Esophagus mucosa (tissue), 1 donor: ENCODE results near the gene WNT3A. TPM values are rescaled to one million over a fixed set of nuclear protein-coding genes. Genes with fewer than 3 reads are reported as not detected.

Experiments used
- ATAC-seq: fragments of 200-7000 bp; cut with Tn5 transposase; one replicate; pipeline ENCODE4 v1.9.1; 2020
- total RNA-seq: library from RNA; stranded (reverse); gene quantifications from one replicate; pipeline ENCODE4 v1.2.4, GENCODE V29; 2023
- donor health status: DM: yes; HTN: yes; CAD: no.

The WNT3A gene
- total RNA-seq, 1 donor from 2014 or later, result 0.44 TPM

DNA sequence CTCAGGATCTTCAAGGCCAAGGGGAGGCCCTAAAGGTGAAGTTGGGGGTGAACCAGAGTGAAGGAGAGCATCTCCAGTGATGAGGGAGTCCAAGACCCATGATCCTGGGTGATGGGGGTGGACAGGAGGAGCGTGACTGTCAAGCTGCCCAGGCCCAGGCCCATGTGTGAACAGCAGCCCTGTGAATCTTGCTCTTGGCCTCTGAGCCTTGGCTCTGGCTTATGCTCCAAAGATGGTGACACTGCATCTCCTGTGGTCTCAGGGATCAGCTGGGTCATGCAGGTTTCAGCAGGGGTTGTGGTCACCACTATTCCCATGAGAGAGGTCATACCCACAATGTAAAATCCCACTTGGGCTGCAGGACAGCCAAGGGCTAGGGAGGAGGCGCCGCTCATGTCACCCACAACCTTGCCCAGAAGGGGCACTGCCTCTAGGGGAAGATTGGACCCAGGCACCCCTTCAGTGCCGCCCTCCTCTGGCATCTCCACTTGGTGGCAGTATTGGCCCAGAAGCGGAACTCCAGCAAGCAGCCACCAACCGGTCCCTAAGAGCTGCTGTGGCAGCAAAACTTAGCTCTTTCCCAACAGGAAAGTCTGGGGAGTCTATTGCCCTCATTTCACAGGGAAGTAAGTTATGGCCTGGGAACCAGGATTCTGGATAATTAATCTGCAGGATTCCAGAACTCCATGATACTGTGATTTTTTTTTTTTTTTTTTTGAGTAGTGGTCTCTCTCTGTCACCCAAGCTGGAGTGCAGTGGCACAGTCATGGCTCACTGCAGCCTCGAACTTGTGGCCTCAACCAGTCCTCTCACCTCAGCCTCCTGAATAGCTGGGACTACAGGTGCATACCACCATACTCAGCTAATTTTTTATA, 7.5 kb upstream of the WNT3A start:
- peak; percentile 91 for ATAC-seq

DNA sequence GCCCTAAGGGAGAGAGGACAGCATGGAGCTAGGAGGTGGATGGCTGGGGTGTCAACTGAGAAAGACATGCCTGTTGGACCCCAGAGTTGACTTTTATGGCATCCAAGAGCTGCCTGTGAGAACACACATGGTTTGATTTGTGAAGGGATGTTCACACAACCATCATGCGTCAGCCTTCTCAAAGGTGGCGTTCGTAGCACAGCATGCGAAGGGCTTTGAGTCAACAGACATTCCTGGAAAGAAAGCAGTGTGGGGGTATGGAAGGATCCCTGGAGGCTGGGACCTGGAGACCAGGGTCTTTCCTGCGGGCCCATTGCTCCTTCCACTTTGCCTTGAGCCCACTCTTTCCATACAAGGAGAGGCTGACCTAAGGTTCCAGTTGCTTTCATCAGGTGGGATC, 6.4 kb upstream of the WNT3A start:
- ATAC-seq, result no peak

DNA sequence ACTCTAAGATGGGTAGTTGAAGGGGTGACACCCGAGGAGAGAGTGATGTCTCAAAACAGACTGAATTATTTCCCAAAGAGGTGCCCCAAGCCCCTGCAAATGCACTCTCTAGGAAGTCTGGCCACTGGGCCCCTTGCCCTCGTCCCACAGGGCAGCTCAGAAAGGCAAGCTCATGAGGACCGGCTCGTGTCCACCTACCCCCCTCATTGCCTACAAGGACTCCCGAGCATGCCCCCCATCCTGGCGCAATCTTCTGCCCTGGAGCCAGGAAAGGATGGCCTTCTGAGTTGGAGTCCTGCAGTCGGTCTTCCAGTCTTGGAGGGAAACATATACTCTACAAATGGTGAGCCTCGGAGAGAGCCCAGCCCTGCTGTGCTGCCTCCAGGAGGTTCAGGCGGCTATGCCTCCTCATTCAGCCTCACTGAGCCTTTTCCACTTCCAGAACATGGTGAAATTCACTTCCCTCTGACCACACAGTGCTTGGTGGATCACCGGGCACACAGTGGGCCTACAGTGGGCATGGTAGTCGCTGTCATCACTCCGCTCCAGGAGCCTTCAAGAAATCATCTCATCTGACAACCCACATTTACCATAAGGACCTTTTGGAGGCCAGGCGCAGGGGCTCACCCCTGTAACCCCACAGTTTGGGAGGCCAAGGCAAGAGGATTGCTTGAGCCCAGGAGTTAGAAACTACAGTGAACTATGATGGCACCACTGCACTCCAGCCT, 5.8 kb upstream of the WNT3A start:
- ATAC-seq, result no peak

DNA sequence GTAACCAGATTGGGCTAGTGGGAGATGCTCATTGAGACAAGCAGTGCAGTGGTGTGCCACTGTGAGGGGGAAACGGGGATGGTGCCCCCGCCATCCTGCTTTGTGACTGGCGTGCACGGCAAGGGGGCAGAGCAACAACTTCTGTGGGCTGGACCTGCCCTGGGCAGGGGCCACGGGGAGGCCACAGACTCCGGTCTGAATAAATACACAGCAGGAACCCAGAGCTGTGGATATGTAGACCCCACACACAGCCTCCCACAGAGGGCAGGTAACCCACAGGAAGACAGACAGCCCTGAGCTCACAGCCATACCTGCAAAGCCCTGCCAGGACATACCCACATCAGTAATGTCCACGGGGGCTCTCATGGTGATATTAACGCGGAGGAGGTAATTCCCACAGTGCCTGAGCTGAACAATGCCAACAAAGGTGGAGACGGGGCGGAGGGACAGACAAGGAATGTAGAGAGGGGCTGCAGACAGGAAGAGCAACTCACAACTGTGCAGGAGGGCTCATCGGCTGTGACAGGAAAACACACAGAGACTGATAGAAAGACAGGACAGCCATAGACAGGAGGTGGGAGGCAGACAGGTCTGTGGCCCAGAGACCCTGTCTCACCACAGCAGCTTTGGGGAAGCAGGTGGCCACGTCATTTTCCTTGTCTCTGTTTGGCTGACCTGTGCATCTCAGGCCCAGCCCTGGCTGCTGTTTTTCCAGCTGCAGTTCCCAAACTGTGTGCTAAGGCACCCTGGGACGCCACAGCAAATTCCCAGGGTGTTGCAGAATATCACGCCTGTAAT, 4.9 kb upstream of the WNT3A start:
- no peak for ATAC-seq

DNA sequence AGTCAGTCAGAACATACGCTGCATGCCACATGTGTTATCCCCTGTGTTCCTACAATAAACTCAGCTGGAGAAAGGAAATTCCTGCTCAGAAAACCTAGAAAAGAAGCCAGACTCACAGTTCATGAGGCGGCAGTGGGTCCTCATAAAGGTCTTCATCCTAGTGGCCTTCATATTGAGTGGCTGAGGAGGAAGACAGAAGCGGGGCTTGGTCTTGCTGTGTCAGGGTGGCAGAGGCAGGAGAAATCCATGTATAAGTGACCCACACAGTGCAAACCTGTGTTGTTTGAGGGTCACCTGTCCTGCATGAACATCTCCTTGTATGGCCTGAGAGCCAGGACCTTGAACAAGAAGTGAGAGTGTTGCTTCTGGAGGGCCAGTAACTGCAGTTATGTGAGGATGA, 4.0 kb upstream of the WNT3A start:
- ATAC-seq, result no peak

DNA sequence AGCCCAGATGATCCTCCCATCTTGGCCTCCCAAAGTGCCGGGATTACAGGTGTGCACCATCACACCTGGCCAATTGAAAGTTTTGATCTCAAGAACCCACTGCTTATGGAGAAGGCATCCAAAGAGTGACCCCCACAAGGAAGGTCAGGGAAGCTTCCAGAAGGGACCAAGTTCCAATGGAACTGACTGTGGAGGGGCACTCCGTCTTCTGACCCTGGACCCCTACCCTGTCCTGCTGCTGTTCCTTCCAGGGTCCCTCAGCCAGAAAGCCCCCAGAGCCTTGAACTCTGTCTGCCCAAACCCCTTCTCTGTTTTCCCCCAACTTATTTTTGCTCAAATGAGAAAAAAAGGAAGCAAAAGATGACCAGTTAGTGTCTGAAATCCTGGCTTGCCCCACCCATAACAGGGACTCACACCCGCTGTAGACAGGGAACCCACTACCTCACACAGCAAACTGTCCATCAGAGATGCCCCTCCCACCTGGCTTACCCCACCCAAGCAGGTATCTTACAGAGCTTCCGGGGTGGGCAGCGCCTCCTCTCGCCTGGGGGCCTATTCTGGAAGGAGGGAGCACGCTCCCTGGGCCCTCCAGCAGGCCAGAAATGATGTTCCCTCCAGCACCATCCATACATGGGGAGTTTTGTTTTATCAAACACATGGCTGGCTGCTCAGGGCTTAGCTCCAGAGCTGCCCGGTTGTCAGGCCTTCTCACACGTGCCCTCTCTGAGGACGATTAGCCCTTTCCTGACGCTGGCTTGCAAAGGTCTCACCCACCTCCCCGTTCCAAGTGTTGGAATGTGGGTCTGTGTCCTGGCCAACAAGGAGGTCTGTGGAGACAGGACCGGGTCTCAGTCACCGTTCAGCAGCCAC, 3.1 kb upstream of the WNT3A start:
- no peak for ATAC-seq

DNA sequence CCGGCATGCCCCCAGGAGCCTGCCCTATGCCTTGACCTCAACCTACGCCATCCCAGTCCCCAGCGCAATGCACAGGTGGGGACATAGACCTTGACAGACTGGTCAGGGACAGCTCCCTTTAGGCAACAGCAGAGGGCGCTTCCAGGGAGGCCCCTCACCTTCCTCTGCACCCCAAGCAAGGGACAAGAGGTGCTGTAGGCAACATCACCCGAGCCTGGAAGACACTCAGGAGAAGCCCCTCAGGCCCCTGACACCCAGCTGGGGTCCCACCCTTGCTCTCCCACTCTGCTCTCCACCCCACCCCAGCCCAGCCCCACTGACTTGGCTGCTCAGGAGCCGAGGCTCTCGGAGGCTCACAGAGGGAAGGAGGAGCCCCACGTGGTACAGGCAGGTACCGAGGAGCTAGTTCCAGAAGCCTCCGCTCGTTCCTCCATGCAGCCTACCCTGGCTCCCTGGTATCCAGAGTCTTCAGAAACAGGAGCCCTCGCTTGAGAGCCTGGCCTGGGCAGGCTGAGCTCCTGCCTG, 2.4 kb upstream of the WNT3A start:
- ATAC-seq, result peak; percentile 40

DNA sequence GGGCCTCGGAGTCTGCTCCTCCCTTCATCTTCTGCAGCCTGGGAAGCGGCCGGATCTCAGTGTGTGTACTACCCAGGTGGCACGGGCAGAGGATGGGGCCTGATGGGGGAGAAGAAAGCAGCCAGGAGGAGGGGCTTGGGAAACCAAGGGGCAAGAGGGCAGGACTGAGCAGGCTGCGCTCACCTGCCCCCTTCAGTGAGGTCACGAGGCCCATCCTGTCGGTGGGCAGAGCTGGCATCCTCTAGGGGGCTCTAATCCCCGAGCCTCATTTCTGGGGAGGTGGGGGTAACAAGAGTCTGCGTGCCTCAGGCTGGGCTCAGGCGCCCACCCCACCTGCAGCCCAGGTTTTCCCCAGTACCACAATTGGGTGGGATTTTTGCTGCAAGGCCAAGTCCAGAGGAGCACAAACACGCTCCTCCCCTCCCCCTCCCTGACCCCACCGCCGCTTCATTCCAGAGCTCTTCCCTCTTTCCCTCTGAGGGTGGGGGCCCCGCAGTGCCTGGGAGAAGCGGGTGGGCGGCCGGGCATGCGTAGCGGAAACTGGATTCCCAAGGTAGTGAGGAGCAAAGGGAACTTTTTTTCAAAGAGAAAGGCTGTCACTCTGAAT, 1.8 kb upstream of the WNT3A start:
- no peak for ATAC-seq

DNA sequence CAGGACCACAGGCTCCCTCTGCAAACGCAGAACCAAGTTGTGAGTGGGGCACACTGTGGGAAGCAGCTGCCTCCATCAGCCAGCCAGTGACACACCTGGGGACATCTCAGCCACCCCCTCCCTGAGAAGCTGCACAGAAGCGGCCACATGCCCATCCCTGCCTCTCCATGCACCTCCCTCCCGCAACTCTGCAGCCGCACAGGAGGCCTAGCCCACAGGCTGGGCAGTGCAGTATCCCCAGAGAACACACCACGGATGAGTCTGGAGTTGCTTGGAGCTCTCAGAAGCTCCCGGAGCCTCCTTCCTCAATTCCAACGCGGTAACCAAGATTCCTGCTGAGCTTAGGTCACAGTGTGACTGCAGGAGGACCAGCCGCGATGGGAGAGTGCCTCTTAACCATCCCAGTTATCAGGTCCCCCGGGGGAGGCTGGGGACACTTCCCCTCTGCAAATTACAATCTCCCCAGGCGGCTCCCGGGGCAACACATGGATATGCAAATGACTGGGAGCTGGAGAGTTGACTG, 1.2 kb upstream of the WNT3A start:
- no peak for ATAC-seq

DNA sequence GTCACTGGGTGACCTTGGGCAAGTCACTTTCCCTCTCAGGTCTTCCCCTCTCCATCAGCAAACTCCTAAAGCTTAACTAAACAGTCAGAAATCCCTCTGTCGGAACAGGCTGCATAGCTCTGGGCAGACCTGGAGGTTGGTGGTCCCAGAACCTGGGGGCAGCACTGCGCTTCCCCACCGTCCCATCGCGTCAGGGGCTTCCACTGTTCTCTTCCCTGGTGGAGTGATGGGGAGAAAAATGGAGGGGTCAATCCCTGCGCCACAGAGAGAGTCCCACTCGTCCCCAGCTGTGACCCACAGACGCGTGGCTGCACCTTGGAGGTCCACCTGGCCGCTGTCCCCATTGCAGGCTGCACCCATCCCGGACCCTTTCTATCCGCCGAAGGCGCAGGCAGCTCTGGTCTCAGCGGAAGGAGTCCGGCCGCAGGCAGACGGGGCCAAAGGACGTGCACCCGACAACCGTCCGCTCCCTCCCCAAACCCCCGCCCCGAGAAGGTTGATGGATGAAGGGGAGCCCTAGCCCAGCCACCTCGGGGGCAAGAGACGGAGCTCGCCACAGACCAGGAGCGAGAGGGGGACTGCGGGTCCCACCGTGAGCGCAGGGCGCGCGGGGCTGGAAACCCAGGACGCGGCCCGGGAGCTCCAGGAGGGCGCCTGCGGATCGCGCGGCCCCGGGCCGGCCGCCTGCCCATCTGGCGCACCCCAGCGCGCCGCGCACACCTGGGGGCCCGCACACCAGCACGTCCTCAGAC, 588 bp upstream of the WNT3A start:
- ATAC-seq, result no peak

DNA sequence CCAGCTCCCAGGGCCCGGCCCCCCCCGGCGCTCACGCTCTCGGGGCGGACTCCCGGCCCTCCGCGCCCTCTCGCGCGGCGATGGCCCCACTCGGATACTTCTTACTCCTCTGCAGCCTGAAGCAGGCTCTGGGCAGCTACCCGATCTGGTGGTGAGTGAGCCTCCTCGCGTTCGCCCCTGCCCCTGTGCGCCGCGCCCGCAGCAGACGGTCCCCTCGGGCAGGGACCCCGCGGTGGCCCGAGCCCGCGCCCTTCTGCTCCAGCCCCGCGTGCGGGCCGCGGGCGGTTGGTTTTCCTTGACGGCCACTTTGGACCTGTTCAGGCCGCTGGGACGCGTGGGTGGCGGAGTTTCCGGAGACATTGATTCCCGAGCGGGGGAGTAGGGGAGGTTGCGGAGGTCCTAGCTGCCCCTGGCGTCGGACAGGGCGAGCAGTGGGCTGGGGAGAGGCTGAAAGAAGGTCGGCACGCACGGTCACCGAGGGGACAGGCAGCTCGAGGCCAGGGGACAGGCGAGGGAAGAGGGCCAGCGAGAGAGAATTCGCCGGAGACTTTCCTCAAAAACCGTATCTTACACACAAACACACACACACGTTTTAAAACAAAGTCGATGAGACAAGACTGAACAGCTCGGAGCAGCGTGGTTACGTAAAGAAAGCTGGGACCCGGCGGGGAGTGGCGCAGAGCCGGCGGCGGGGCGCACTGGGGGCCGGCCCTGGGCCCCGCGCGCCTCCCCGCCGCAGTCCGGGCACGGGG, 427 bp downstream of the WNT3A start:
- peak; percentile 18 for ATAC-seq

DNA sequence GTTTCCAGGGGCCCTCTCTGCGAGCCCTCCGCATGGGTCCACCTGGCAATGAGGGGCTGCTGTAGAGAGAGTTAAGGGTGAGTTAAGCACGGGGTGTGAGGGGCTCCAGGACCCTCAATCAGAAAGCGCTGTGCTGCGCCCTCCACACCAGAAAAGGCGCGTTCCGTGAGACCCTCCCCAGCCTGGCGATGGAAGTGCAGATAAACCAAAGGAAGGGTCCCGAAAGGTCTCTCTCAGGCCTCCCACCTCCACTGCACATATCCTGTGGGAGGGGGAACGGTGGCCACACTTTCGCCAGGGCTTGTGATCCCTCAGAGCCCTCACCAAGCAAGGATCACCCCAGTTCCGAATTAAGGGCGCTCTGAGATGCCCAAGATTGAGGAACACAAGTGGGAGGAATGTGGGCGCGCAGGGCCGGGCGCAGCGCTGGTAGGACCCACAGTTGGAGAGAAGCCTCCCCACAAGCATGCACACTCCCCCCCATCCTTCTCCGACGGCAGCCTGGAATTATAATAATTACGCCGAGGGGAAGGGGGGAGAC, 1.1 kb downstream of the WNT3A start:
- no peak for ATAC-seq

DNA sequence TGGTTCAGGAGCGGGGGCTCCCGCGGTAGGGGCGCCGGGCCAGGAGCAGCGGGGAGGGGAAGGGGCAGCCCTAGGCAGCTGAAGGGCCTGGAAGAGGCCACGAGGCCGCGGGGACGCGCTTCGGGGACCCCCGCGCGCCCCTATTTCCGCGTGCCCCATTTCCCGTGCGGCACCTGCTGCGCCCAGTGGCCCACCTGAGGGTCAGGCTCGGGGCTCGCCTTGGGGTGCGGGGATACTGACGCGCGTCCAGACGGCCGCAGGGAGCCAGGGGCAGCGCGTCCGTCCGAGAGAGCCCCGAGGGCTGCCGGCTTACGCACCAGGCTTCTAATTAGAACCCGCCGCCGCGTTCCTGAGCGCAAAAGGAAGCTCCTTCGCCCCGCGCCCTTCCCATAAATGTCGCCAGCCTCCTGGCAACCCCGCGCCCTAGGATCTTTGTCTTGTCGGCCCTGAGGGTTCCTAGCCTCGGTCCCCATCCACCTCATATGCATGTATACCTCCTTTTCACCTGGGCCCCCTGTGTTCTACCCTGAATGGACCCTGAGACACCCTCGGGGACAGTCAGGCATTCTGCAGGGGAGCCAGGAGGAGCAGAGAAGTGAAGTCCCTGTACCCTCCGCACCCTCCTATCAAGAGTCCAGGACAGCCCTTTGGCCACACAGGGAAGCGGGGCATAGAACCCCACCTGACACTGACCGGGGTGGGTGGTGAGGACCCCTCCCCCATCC, 1.8 kb downstream of the WNT3A start:
- ATAC-seq, result no peak

DNA sequence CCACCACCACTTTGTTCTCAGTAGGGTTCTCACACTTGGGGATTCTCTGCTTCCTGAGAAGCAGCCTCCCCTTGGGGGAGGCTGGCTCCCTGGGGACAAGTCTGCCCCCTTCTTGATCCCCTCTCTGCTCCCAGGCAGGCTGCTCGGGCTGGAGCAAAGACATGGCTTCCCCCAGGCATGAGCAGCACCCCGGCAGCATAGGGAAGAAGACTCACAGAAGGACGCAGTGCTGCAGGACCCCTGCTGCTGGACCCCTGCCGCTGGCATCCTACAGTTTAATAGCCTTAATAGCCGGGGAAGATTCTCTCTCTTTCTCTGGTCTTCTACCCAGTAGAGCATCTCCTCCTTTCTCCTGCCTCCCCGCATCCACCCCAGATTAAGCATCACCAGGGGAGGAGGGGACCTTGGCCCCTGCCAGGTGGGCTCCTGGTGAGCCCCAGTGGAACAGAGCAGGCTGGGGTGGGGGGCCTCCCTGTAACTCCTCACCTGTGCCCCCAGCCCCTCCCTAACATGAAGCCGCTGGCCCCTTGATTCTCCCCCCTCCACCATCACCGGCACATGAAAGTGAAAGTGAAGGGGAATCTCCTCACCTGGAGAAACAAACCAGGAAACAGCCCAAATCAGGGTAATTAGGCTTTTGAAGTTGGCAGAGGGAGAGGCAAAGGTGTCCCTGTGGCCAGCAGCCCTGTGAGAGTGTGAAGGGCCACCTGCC, 2.5 kb downstream of the WNT3A start:
- ATAC-seq, result no peak

DNA sequence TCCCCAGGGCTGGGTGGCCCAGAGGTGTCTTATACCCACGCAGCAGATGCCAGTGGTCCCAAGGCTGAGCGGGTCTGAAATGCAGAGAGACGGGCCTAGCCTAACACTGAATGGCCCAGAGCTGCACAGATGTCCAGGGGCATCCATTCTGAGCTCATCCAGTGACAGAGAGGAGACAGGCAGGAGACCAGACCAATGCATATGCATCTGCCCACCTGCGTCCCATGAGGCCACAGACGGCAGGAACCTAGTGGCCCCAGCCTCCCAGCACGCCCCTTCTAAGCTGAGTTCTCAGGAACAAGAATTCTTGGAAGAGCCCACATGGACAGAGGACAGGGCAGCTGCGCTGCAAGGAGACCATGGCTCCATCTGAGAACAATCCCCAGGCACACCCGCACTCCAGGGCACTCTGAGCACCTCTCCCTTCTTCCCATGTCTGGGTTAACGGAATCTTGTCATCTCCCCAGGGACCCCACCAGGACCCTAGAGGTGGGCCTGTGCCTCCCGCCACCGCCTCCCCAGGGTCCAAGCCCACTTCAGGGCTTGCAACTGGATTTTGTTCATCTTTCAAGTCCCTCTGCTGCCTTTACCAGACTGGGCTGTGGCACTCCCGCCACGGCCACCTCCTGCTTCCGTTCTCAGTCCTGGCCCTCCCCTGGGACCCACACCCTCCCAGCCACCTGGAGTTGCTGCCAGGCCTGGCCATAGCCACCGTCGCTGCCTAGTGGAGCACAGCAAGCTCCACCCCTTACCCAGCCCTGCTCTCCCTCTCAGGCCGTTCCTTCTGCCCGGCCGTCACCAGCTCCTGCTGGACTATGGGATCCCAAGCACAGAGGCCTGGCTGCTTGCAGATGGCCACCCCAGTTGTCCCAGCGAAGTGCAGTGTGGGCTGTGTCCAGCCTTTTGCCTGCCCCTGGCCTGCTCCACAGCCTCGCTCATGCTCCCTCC, 3.3 kb downstream of the WNT3A start:
- no peak for ATAC-seq

DNA sequence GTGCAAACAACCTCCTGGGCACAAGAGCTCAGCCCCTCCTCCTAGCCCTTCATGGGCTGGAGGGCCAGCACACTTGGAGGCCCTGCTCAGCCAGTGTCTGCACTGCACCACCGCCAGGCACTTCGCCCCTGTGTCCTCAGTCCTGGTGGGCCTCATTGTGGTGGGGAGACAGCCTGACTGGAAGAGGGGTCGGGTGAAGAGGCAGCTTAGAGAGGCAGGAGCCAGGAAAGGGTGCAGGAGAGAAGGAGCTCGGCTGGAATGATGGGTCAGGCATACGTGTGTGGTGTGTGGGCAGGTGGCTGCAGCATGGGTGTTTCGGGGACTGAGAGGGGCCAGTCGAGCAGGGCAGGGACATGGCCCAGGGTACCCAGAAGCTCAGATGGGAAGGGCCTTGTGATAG, 4.1 kb downstream of the WNT3A start:
- ATAC-seq, result no peak
